K562 (cell line): ENCODE measurements around the gene GRM2. TPM values are rescaled to one million over a fixed set of nuclear protein-coding genes. Genes with fewer than 3 reads are reported as not detected.

Experiments
- BDP1 ChIP-seq: IDR thresholded peaks from 3 replicates; pipeline ENCODE4 v1.6.1; 2011; ENCODE audit not compliant: insufficient read length, insufficient read depth
- CGGBP1 ChIP-seq: fragments of 250-450 bp; sonication (Bioruptor Pico); IDR thresholded peaks from 2 replicates; pipeline ENCODE4 v1.9.0; 2021; ENCODE audit warnings: mild to moderate bottlenecking
- CHD1 ChIP-seq: fragments of 200-600 bp; sonication (generic); IDR thresholded peaks from one replicate; pipeline ENCODE4 v1.6.1; 2012; ENCODE audit warnings: mild to moderate bottlenecking, moderate library complexity, low read length, inconsistent platforms
- PHF21A ChIP-seq: fragments of 450-650 bp; IDR thresholded peaks from 2 replicates; pipeline ENCODE4 v1.6.1; 2017; ENCODE audit warnings: low read depth, borderline replicate concordance
- SPI1 ChIP-seq: IDR thresholded peaks from 2 replicates; pipeline ENCODE4 v1.6.1; 2011; ENCODE audit warnings: low read depth, low read length, control low read depth, borderline replicate concordance
- ZC3H11A ChIP-seq: IDR thresholded peaks from 2 replicates; pipeline ENCODE4 v1.6.1; 2012; ENCODE audit warnings: low read depth, low read length, improper control_type of control experiment
- ZFP30 ChIP-seq: fragments of 250-450 bp; sonication (Bioruptor Pico); IDR thresholded peaks from 2 replicates; pipeline ENCODE4 v1.8.0; 2022; ENCODE audit warnings: moderate library complexity, mild to moderate bottlenecking, inconsistent platforms, borderline replicate concordance
- ZFX ChIP-seq: sonication (generic); formaldehyde crosslinking; IDR thresholded peaks from 2 replicates; pipeline ENCODE4 v1.8.0; 2022; ENCODE audit warnings: mild to moderate bottlenecking, missing genetic modification reagents, moderate library complexity
- ZNF318 ChIP-seq, 2 experiments: fragments of 450-650 bp; IDR thresholded peaks; 2 replicates each; pipeline ENCODE4 v1.6.1; 2016; ENCODE audit warnings: mild to moderate bottlenecking in 2 of 2, borderline replicate concordance in 1 of 2, low read depth in 1 of 2, moderate library complexity in 1 of 2
- polyA plus RNA-seq, 8 experiments: library from polyadenylated mRNA; depleted of rRNA in 4 of 8; stranded (reverse) in 5 of 8; unstranded in 3 of 8; fragments of >200 nt; fragmentation: Nextera tagmentation in 2 of 8; fragmentation: Illumina TruSeq in 1 of 8; extraction: Ambion mirVana in 2 of 8; extraction: Trizol in 1 of 8; gene quantifications; 2 replicates each; pipeline versions ENCODE4 v1.2.1 to v1.2.3, GENCODE V29; 2011 to 2014; ENCODE audit warnings: inconsistent platforms in 1 of 8, missing spikeins in 1 of 8
- total RNA-seq, 7 experiments: library from RNA; depleted of rRNA in 6 of 7; stranded (reverse); fragments of >200 nt in 6 of 7; fragmentation: Illumina TruSeq in 2 of 7; extraction: Trizol in 2 of 7; gene quantifications; 2 replicates each; pipeline versions ENCODE4 v1.2.1 to v1.2.3, GENCODE V29; 2011 to 2021; ENCODE audit warnings: low replicate concordance in 1 of 7
- TF ChIP-seq, protein P1 (sequence below), 2 experiments: fragments of 150-350 bp in 1 of 2; IDR thresholded peaks; 2 replicates each; pipeline ENCODE4 v1.6.1; 2012 to 2016; ENCODE audit warnings: low read depth in 2 of 2, low read length in 2 of 2, mild to moderate bottlenecking in 1 of 2, moderate library complexity in 1 of 2
- TF ChIP-seq, protein P2 (sequence below): fragments of 450-650 bp; formaldehyde crosslinking; IDR thresholded peaks from 2 replicates; pipeline ENCODE4 v1.4.0; 2020; ENCODE audit warnings: mild to moderate bottlenecking, mixed read lengths

GRM2 gene
- total and polyA plus RNA-seq, 9 of the 15 experiments (the other 6 are each of a cell fraction or from before 2014, with no cell fraction given) = not detected

GRCh38 chr3:51671734-51672475 lies 35.0 kb upstream of the GRM2 start (continued):
- no peak for TF ChIP-seq ZNF318 (IDR thresholded peaks at IDR 0.05; ENCODE audit: borderline replicate concordance in 1 of 2, low read depth in 1 of 2)
- no peak for TF ChIP-seq ZC3H11A
- TF ChIP-seq PHF21A = no peak
- TF ChIP-seq, protein P1, sequence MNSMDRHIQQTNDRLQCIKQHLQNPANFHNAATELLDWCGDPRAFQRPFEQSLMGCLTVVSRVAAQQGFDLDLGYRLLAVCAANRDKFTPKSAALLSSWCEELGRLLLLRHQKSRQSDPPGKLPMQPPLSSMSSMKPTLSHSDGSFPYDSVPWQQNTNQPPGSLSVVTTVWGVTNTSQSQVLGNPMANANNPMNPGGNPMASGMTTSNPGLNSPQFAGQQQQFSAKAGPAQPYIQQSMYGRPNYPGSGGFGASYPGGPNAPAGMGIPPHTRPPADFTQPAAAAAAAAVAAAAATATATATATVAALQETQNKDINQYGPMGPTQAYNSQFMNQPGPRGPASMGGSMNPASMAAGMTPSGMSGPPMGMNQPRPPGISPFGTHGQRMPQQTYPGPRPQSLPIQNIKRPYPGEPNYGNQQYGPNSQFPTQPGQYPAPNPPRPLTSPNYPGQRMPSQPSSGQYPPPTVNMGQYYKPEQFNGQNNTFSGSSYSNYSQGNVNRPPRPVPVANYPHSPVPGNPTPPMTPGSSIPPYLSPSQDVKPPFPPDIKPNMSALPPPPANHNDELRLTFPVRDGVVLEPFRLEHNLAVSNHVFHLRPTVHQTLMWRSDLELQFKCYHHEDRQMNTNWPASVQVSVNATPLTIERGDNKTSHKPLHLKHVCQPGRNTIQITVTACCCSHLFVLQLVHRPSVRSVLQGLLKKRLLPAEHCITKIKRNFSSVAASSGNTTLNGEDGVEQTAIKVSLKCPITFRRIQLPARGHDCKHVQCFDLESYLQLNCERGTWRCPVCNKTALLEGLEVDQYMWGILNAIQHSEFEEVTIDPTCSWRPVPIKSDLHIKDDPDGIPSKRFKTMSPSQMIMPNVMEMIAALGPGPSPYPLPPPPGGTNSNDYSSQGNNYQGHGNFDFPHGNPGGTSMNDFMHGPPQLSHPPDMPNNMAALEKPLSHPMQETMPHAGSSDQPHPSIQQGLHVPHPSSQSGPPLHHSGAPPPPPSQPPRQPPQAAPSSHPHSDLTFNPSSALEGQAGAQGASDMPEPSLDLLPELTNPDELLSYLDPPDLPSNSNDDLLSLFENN (IDR thresholded peaks at IDR 0.05; ENCODE audit: low read depth in 2 of 2, low read length in 2 of 2) = no peak
- TF ChIP-seq, protein P2, sequence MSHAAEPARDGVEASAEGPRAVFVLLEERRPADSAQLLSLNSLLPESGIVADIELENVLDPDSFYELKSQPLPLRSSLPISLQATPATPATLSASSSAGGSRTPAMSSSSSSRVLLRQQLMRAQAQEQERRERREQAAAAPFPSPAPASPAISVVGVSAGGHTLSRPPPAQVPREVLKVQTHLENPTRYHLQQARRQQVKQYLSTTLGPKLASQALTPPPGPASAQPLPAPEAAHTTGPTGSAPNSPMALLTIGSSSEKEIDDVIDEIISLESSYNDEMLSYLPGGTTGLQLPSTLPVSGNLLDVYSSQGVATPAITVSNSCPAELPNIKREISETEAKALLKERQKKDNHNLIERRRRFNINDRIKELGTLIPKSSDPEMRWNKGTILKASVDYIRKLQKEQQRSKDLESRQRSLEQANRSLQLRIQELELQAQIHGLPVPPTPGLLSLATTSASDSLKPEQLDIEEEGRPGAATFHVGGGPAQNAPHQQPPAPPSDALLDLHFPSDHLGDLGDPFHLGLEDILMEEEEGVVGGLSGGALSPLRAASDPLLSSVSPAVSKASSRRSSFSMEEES (CRISPR knock-in tag) = no peak
- TF ChIP-seq CHD1 = peak; percentile 10
- peak; percentile 65 for TF ChIP-seq ZFX (CRISPR knock-in tag)
- TF ChIP-seq SPI1 = no peak
- no peak for TF ChIP-seq ZFP30 (CRISPR knock-in tag)
- no peak for TF ChIP-seq BDP1
- no peak for TF ChIP-seq CGGBP1 (CRISPR knock-in tag)
